GM12878 (cell line): Measurements from ENCODE around the gene TBC1D30. TPM values are rescaled to one million over a fixed set of nuclear protein-coding genes. Genes with fewer than 3 reads are reported as not detected.

Source experiments
- ATAC-seq: fragments of 200-7000 bp; cut with Tn5 transposase; 3 replicates; pipeline ENCODE4 v1.9.1; 2020; ENCODE audit warnings: mild to moderate bottlenecking, moderate library complexity
- BruUV-seq: library from RNA; stranded (reverse); fragments of 400-500 nt; replicated peaks from 2 replicates; lab custom pipeline; 2021; lab: Mats Ljungman, UMichigan
- CTCF ChIA-PET: fragments of 300-600 bp; sonication (Branson Sonifier 250); formaldehyde crosslinking; extraction: SDS; loops from one replicate; lab custom pipeline; 2021; ENCODE audit warnings: inconsistent platforms; lab: Yijun Ruan, JAX
- POLR2A ChIA-PET: fragments of 350-600 bp; formaldehyde crosslinking; extraction: SDS; loops from one replicate; lab custom pipeline; 2021; ENCODE audit warnings: inconsistent platforms; lab: Charles Lee
- RAD21 ChIA-PET: fragments of 300-600 bp; sonication (Branson Sonifier 250); formaldehyde crosslinking; loops from one replicate; lab custom pipeline; 2023; ENCODE audit warnings: antibody characterized with exemption; ENCODE audit not compliant: unreplicated experiment; lab: Charles Lee
- SMC1A ChIA-PET: fragments of 300-600 bp; sonication (Branson Sonifier 250); formaldehyde crosslinking; loops from one replicate; lab custom pipeline; 2023; ENCODE audit not compliant: unreplicated experiment, uncharacterized antibody; lab: Charles Lee
- DNase-seq: peaks from one replicate; pipeline ENCODE4 v3.0.0-alpha.2; 2011; ENCODE audit warnings: low read depth, low spot score
- FAIRE-seq: peaks from 3 replicates; lab custom pipeline; 2011; peaks lifted over from hg19 to GRCh38; lab: Jason Lieb, UNC
- H2AFZ ChIP-seq: 2 replicates; pipeline ENCODE4 v1.6.0; 2011; ENCODE audit warnings: low read depth, low read length, control low read depth; ENCODE audit not compliant: control insufficient read depth
- H3K27ac ChIP-seq: 2 replicates; pipeline ENCODE4 v1.5.1; 2011; ENCODE audit warnings: control low read depth; ENCODE audit not compliant: control insufficient read depth, insufficient read depth
- H3K27me3 ChIP-seq, 2 experiments: replicated peaks in 1 of 2; 2 replicates each; pipeline versions ENCODE4 v1.6.0 to v1.6.1; 2011; ENCODE audit warnings: low read length in 1 of 2; ENCODE audit not compliant: control insufficient read depth in 2 of 2, insufficient read depth in 2 of 2
- H3K36me3 ChIP-seq, 2 experiments: 2 replicates each; pipeline ENCODE4 v1.5.1; 2011; ENCODE audit warnings: low read length in 1 of 2; ENCODE audit not compliant: control insufficient read depth in 2 of 2, insufficient read depth in 2 of 2
- H3K4me1 ChIP-seq: 2 replicates; pipeline ENCODE4 v1.6.1; 2011; ENCODE audit warnings: mild to moderate bottlenecking, low read length, moderate library complexity, mixed read lengths; ENCODE audit not compliant: control insufficient read depth, insufficient read depth
- H3K4me2 ChIP-seq: 2 replicates; pipeline ENCODE4 v1.6.0; 2011; ENCODE audit warnings: control low read depth; ENCODE audit not compliant: control insufficient read depth, insufficient read depth
- H3K4me3 ChIP-seq: fragments of 200-600 bp; sonication (generic); 2 replicates; pipeline ENCODE4 v1.5.1; 2016
- H3K79me2 ChIP-seq: 2 replicates; pipeline ENCODE4 v1.6.0; 2011; ENCODE audit warnings: low read length; ENCODE audit not compliant: control insufficient read depth, insufficient read depth
- H3K9ac ChIP-seq: 2 replicates; pipeline ENCODE4 v1.8.0; 2011; ENCODE audit warnings: low read length, control low read depth, mixed read lengths; ENCODE audit not compliant: control insufficient read depth, insufficient read depth
- H3K9me3 ChIP-seq: replicated peaks from 3 replicates; pipeline ENCODE4 v1.5.1; 2011; ENCODE audit warnings: mild to moderate bottlenecking, low read length; ENCODE audit not compliant: control insufficient read depth, insufficient read depth
- H4K20me1 ChIP-seq: 2 replicates; pipeline ENCODE4 v1.6.0; 2011; ENCODE audit not compliant: control insufficient read depth, insufficient read depth
- ATF7 ChIP-seq: fragments of 450-650 bp; IDR thresholded peaks from 2 replicates; pipeline ENCODE4 v1.6.1; 2016; ENCODE audit warnings: low read depth, mild to moderate bottlenecking
- BMI1 ChIP-seq: fragments of 450-650 bp; IDR thresholded peaks from 2 replicates; pipeline ENCODE4 v1.6.1; 2016; ENCODE audit warnings: mild to moderate bottlenecking, moderate library complexity, borderline replicate concordance
- BRCA1 ChIP-seq: IDR thresholded peaks from 2 replicates; pipeline ENCODE4 v1.6.1; 2011; ENCODE audit warnings: low read depth, low read length, improper control_type of control experiment
- FOS ChIP-seq: IDR thresholded peaks from 3 replicates; pipeline ENCODE4 v1.6.1; 2011; ENCODE audit warnings: borderline replicate concordance; ENCODE audit not compliant: insufficient read length; ENCODE audit errors: extremely low read depth
- HDAC2 ChIP-seq: fragments of 200-600 bp; sonication (generic); IDR thresholded peaks from 2 replicates; pipeline ENCODE4 v1.6.1; 2017
- HDGF ChIP-seq: fragments of 450-650 bp; IDR thresholded peaks from 2 replicates; pipeline ENCODE4 v1.6.1; 2016; ENCODE audit warnings: antibody characterized with exemption
- IRF3 ChIP-seq: fragments of 450-650 bp; IDR thresholded peaks from 2 replicates; pipeline ENCODE4 v1.6.1; 2014; ENCODE audit warnings: mild to moderate bottlenecking
- NR2F1 ChIP-seq: fragments of 450-650 bp; conservative IDR thresholded peaks from 2 replicates; pipeline ENCODE4 v1.6.1; 2017; ENCODE audit warnings: mild to moderate bottlenecking
- SIN3A ChIP-seq: IDR thresholded peaks from 2 replicates; pipeline ENCODE4 v1.6.1; 2012; ENCODE audit warnings: low read depth, low read length, improper control_type of control experiment
- STAT1 ChIP-seq: fragments of 450-650 bp; conservative IDR thresholded peaks from 2 replicates; pipeline ENCODE4 v1.6.1; 2014; ENCODE audit warnings: antibody characterized with exemption, mild to moderate bottlenecking
- WRNIP1 ChIP-seq: IDR thresholded peaks from 2 replicates; pipeline ENCODE4 v1.6.1; 2011; ENCODE audit warnings: low read depth, low read length, improper control_type of control experiment, borderline replicate concordance
- ZNF274 ChIP-seq: IDR thresholded peaks from one replicate; pipeline ENCODE4 v1.8.0; 2011; ENCODE audit not compliant: insufficient read length, insufficient read depth
- WGBS: methylation state at CpG from one replicate; pipeline ENCODE4 v1.1.6; 2016; ENCODE audit warnings: low lambda C conversion rate; ENCODE audit not compliant: insufficient replicate concordance, insufficient coverage; ENCODE audit errors: missing lambda C conversion rate; 5-methylcytosine and 5-hydroxymethylcytosine counted together
- in situ Hi-C: fragments of 300-500 bp; cut with MboI; formaldehyde crosslinking; loops from 9 replicates; pipeline ENCODE4 v1.14.3; 2018; ENCODE audit warnings: mixed read lengths
- intact Hi-C: fragments of 100-400 bp; cut with micrococcal nuclease; formaldehyde crosslinking; loops from one replicate; pipeline ENCODE4 v1.14.2; 2022; ENCODE audit not compliant: unreplicated experiment
- polyA plus RNA-seq, 11 experiments: library from polyadenylated mRNA; depleted of rRNA in 4 of 11; unstranded in 6 of 11; stranded (reverse) in 5 of 11; fragments of >200 nt; fragmentation: Nextera tagmentation in 4 of 11; fragmentation: Illumina TruSeq in 1 of 11; extraction: Ambion mirVana in 4 of 11; extraction: Trizol in 1 of 11; gene quantifications; 1 replicate in 1 of 11; 2 replicates in 10 of 11; pipeline versions ENCODE4 v1.2.1 to v1.2.3, GENCODE V29; 2011 to 2016; ENCODE audit warnings: inconsistent platforms in 2 of 11, missing spikeins in 2 of 11, low read depth in 1 of 11
- total RNA-seq, 4 experiments: library from RNA; depleted of rRNA in 3 of 4; stranded (reverse); fragments of >200 nt in 3 of 4; fragmentation: Illumina TruSeq in 1 of 4; extraction: Trizol in 1 of 4; gene quantifications; 2 replicates each; pipeline versions ENCODE4 v1.2.1 to v1.2.3, GENCODE V29; 2013 to 2021
- TF ChIP-seq, protein P1 (sequence below): fragments of 450-650 bp; IDR thresholded peaks from 2 replicates; pipeline ENCODE4 v1.6.1; 2017; ENCODE audit warnings: mild to moderate bottlenecking, moderate library complexity
- TF ChIP-seq, protein P2 (sequence below): fragments of 450-650 bp; IDR thresholded peaks from 2 replicates; pipeline ENCODE4 v1.6.1; 2017; ENCODE audit warnings: borderline replicate concordance

TBC1D30 gene
- total and polyA plus RNA-seq, 10 of the 15 experiments (the other 5 are each of a cell fraction or from before 2014, with no cell fraction given), result 1.2 to 23.3 (median 11.1) TPM

DNA sequence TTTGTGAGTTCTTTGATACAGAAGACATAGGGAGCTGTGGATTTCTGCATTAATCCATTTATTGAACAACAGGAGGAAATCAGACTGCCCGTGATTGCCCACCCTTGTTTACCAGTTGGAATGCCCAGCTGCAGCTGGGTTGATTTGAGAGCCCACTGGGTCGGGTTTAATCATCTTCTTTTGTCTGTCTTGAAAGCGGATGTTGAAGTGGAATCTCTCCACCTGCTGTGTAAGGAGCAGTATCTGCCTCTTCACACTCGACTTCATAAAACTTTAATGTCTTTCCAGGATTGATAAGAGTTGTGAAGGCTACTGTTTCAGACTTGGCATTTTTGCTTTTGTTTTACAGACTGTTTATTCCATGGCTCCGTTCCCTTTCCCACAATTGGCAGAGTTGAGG, 39.9 kb downstream of the TBC1D30 start:
- no TSS peak for BruUV-seq
- no peaks in the 10 kb centered on the region for H4K20me1 ChIP-seq
- no peak overlapping the region; the same call in 1 of the 2 replicates for H2AFZ ChIP-seq
- CTCF ChIA-PET, result interaction anchor here (0.9 to 1.7 kb wide), 3 partner anchors 12 to 260 kb away, joined by 3 to 7 read pairs (median 4); no protein-coding TSS in a partner anchor
- SMC1A ChIA-PET, result interaction anchor here (1.3 to 3.6 kb wide), 4 partner anchors 11 to 29 kb away, joined by 3 to 55 read pairs (median 4); no protein-coding TSS in a partner anchor
- 2% methylated on average over 5 of the region's 5 CpGs for WGBS
- H3K4me1 ChIP-seq, result peaks cover 23% of the 10 kb centered on the region
- TF ChIP-seq WRNIP1 (no peak), HDGF (no peak), FOS (no peak), IRF3 (no peak), STAT1 (no peak), SIN3A (no peak), ZNF274 (no peak), NR2F1 (no peak), BMI1 (no peak), ATF7 (no peak), BRCA1 (no peak), HDAC2 (no peak)
- TF ChIP-seq, protein P1, sequence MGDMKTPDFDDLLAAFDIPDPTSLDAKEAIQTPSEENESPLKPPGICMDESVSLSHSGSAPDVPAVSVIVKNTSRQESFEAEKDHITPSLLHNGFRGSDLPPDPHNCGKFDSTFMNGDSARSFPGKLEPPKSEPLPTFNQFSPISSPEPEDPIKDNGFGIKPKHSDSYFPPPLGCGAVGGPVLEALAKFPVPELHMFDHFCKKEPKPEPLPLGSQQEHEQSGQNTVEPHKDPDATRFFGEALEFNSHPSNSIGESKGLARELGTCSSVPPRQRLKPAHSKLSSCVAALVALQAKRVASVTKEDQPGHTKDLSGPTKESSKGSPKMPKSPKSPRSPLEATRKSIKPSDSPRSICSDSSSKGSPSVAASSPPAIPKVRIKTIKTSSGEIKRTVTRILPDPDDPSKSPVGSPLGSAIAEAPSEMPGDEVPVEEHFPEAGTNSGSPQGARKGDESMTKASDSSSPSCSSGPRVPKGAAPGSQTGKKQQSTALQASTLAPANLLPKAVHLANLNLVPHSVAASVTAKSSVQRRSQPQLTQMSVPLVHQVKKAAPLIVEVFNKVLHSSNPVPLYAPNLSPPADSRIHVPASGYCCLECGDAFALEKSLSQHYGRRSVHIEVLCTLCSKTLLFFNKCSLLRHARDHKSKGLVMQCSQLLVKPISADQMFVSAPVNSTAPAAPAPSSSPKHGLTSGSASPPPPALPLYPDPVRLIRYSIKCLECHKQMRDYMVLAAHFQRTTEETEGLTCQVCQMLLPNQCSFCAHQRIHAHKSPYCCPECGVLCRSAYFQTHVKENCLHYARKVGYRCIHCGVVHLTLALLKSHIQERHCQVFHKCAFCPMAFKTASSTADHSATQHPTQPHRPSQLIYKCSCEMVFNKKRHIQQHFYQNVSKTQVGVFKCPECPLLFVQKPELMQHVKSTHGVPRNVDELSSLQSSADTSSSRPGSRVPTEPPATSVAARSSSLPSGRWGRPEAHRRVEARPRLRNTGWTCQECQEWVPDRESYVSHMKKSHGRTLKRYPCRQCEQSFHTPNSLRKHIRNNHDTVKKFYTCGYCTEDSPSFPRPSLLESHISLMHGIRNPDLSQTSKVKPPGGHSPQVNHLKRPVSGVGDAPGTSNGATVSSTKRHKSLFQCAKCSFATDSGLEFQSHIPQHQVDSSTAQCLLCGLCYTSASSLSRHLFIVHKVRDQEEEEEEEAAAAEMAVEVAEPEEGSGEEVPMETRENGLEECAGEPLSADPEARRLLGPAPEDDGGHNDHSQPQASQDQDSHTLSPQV, result no peak
- TF ChIP-seq, protein P2, sequence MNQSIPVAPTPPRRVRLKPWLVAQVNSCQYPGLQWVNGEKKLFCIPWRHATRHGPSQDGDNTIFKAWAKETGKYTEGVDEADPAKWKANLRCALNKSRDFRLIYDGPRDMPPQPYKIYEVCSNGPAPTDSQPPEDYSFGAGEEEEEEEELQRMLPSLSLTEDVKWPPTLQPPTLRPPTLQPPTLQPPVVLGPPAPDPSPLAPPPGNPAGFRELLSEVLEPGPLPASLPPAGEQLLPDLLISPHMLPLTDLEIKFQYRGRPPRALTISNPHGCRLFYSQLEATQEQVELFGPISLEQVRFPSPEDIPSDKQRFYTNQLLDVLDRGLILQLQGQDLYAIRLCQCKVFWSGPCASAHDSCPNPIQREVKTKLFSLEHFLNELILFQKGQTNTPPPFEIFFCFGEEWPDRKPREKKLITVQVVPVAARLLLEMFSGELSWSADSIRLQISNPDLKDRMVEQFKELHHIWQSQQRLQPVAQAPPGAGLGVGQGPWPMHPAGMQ, result no peak
- ATAC-seq (0 out of 3 replicates have a peak, but pooled peaks have one; percentile 23), FAIRE-seq (no peak), DNase-seq (no peak)
- no peak overlapping the region for H3K9ac ChIP-seq
- in situ Hi-C loops (no loop called here), intact Hi-C loops (loop anchor here (5.0 kb wide), 1 partner anchor 37 kb away; no protein-coding TSS in a partner anchor)
- H3K79me2 ChIP-seq, result peaks cover 8% of the 10 kb centered on the region
- H3K36me3 ChIP-seq, result peaks cover 0 to 2% of the 10 kb centered on the region in 2 experiments; a peak in 1 of 4 replicates
- H3K4me3 ChIP-seq, result no peak overlapping the region
- H3K27ac ChIP-seq, result no peak overlapping the region
- no peaks in the 10 kb centered on the region for H3K27me3 ChIP-seq
- H3K9me3 ChIP-seq, result no peaks in the 10 kb centered on the region
- no peak overlapping the region for H3K4me2 ChIP-seq
- RAD21 ChIA-PET, result interaction anchor here (0.5 to 4.6 kb wide), 7 partner anchors 10 to 1213 kb away, joined by 3 to 20 read pairs (median 6); no protein-coding TSS in a partner anchor
- POLR2A ChIA-PET, result no interaction called here
